Measurements from ENCODE around the gene FAM50A.

Gene FAM50A

GRCh38 chrX:154401045-154401799 is 42.7 kb upstream of the FAM50A start:
- no peak for TF ChIP-seq CTCF (IDR thresholded peaks at IDR 0.05; ENCODE audit: low read depth, low read length)

GRCh38 chrX:154401918-154402621 is 41.9 kb upstream of the FAM50A start:
- no peak overlapping the region for H3K4me3 ChIP-seq (ENCODE audit: low read depth, low read length)
- no peak for TF ChIP-seq CTCF (IDR thresholded peaks at IDR 0.05; ENCODE audit: low read depth, low read length)

More at GRCh38 chrX:154401045-154401799, 42.7 kb upstream of the FAM50A start:
- H3K4me3 ChIP-seq (ENCODE audit: low read depth, low read length): no peak overlapping the region

- no peak overlapping the region for H3K4me3 ChIP-seq (ENCODE audit: low read depth, low read length)
- no peak for TF ChIP-seq CTCF (IDR thresholded peaks at IDR 0.05; ENCODE audit: low read depth, low read length)
These were observed 41.3 kb upstream of the FAM50A start for GRCh38 chrX:154402622-154403127.

GRCh38 chrX:154403192-154403591 is 40.7 kb upstream of the FAM50A start:
- no peak for TF ChIP-seq CTCF (IDR thresholded peaks at IDR 0.05; ENCODE audit: low read depth, low read length)
- H3K4me3 ChIP-seq (ENCODE audit: low read depth, low read length): no peak overlapping the region

- H3K4me3 ChIP-seq (ENCODE audit: low read depth, low read length): no peak overlapping the region
- no peak for TF ChIP-seq CTCF (IDR thresholded peaks at IDR 0.05; ENCODE audit: low read depth, low read length)
These were observed 40.1 kb upstream of the FAM50A start for GRCh38 chrX:154403858-154404257.

GRCh38 chrX:154404625-154405192 is 39.2 kb upstream of the FAM50A start:
- no peak overlapping the region for H3K4me3 ChIP-seq (ENCODE audit: low read depth, low read length)
- TF ChIP-seq CTCF (IDR thresholded peaks at IDR 0.05; ENCODE audit: low read depth, low read length): no peak
